Measurements from ENCODE around the gene EPX. TPM values are rescaled to one million over a fixed set of nuclear protein-coding genes. Genes with fewer than 3 reads are reported as not detected.

The EPX gene
- total RNA-seq, 4 donors from 2014 or later = not detected

- TF ChIP-seq CTCF (IDR thresholded peaks at IDR 0.05; ENCODE audit: low read depth) = no peak
Observed at GRCh38 chr17:58156839-58157803, 35.4 kb upstream of the EPX start.

- no peak for TF ChIP-seq CTCF (IDR thresholded peaks at IDR 0.05; ENCODE audit: low read depth)
Observed at GRCh38 chr17:58158181-58158580, 34.3 kb upstream of the EPX start.

GRCh38 chr17:58161566-58161965 is 31.0 kb upstream of the EPX start:
- no peak for TF ChIP-seq CTCF (IDR thresholded peaks at IDR 0.05; ENCODE audit: low read depth)

- TF ChIP-seq CTCF (IDR thresholded peaks at IDR 0.05; ENCODE audit: low read depth) = no peak
Observed at GRCh38 chr17:58165981-58166380, 26.5 kb upstream of the EPX start.

GRCh38 chr17:58166682-58167081 is 25.8 kb upstream of the EPX start, which contains the start of gene OR4D2:
Gene OR4D2, plus strand, starts transcription at chr17:58166982. Its CDS starts 2,674 bp downstream, at chr17:58169656.
- TF ChIP-seq CTCF (IDR thresholded peaks at IDR 0.05; ENCODE audit: low read depth) = no peak

- TF ChIP-seq CTCF (IDR thresholded peaks at IDR 0.05; ENCODE audit: low read depth) = no peak
Observed at GRCh38 chr17:58170622-58171021, 21.9 kb upstream of the EPX start.

- no peak for TF ChIP-seq CTCF (IDR thresholded peaks at IDR 0.05; ENCODE audit: low read depth)
Observed at GRCh38 chr17:58172369-58173071, 20.0 kb upstream of the EPX start.

Data from subcutaneous adipose tissue (tissue), 4 donors.